ENCODE data around the gene GPR3.

Gene GPR3

DNA sequence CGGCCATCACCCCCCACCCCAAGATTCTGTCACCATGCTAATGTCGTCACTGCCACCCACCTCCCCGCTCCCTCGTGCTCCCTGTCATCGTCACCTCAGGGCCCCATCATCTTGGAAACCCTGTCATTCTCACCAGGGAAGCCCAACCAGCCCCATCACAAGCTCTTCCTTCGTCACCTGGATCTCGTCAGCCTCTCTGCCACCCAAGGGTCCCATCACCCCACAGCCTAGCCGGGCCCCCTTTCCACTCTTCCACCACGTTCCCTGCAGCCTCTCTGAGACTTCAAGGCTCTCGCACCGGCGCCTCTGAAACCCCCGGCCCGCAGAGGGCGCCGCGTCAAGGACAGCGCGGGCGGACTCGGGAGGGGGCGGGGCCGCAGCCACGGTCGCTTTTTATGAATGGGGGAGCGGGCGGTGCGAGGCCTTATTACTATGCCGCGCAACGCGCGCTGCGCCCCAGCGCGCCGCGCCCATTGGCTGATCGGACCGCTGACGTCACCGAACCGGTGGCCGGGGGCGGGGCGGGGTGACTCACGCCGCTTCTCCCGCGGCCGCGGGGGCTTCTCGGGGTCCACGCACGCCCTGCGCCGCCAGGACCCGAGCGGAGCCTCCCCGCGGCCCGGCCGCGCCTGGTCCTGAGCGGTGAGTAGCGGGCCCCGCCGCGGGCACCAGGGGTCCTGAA, at the start of gene GPR3:
GPR3 (plus strand) TSS at position 527 of the 682 bp plus-strand sequence. CDS start 1,177 bp downstream, outside the sequence.
- DNase-seq: peak; percentile 94

DNA sequence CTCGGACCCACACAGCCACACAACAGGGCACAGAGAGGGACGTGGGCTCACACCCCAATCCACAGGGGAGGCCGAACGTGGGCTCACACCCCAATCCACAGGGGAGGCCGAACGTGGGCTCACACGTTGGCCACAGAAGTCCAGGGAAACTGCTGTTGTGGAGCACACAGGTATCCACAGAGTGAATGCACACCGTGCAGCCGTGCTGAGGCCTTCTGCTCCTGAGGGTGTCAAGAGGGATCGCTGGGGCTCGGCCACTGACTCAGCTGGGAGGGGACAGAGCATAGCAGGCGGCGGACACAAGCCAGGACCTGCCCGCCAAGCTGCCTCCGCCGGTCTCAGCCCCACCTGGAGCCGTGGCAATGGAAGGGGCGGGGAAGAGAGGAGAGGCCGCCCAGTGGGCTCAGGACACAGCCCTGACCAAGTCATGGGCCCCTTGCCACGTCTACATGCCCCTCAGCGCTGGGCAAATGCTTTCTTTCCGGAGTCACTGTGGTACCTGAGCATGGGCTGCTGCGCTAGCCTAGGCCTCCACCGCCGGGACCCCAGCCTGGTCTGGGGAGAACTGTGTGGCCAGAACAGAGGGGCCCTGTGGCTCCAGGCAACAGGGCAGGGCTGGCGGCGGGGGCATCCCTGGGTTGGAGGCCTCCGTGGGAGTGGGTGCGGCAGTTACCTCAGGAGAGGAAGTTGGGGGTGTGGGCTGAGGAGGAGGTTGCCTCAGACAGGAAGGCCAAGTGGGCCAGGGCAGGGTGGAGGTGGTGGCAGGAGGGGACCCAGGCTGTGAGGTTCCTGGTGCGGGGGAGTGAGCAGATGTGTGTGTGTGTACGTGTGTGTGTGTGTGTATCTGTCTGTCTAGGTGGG, 49.4 kb upstream of the GPR3 start:
- DNase-seq: no peak

DNA sequence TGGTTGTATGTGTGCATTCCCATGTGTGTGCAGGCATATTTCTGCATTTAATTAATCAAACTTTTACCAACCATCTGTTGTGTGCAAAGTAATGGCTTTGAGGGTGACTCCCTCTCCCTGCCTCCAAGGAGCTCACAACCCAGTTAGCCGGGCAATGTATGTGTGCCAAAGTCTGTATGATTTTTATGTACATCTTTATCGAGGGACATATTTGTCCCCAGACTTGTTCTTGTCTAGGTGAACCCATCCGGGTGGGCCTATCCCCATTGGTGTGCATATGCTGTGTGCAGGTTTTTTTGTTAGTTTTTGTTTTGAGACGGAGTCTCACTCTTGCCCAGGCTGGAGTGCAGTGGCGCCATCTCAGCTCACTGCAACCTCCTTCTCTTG, 48.8 kb upstream of the GPR3 start:
- no peak for DNase-seq

- DNase-seq: no peak
These were observed 47.1 kb upstream of the GPR3 start for GRCh38 chr1:27345272-27345671.

GRCh38 chr1:27346357-27346756, 46.1 kb upstream of the GPR3 start:
- DNase-seq: no peak

DNA sequence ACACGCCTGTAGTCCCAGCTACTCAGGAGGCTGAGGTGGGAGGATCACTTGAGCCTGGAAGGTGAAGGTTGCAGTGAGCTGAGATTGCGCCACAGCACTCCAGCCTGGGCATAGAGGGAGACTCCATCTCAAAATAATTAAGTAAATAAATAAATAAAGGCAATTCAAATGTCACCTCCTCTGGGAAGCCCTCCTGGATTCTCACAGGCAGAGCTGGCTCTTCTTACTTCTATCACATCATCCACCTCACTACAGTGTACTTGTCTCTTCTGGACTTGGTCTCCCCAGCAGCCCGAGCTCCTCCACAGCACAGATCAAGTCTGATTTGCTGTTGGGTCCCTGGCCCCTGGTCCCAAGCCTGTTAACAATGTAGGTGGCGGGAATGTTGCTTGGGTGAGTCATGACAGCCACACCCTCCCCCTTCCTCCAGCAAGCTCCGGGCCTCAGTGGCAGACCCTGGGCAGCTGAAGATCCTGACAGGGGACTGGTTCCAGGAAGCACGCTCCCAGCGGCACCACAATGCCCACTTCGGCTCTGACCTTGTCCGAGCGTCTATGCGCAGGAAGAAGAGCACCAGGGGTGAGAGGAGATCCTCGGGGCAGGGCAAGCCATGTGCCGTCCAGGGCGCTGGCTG, 45.3 kb upstream of the GPR3 start:
- DNase-seq: peak; percentile 29

DNA sequence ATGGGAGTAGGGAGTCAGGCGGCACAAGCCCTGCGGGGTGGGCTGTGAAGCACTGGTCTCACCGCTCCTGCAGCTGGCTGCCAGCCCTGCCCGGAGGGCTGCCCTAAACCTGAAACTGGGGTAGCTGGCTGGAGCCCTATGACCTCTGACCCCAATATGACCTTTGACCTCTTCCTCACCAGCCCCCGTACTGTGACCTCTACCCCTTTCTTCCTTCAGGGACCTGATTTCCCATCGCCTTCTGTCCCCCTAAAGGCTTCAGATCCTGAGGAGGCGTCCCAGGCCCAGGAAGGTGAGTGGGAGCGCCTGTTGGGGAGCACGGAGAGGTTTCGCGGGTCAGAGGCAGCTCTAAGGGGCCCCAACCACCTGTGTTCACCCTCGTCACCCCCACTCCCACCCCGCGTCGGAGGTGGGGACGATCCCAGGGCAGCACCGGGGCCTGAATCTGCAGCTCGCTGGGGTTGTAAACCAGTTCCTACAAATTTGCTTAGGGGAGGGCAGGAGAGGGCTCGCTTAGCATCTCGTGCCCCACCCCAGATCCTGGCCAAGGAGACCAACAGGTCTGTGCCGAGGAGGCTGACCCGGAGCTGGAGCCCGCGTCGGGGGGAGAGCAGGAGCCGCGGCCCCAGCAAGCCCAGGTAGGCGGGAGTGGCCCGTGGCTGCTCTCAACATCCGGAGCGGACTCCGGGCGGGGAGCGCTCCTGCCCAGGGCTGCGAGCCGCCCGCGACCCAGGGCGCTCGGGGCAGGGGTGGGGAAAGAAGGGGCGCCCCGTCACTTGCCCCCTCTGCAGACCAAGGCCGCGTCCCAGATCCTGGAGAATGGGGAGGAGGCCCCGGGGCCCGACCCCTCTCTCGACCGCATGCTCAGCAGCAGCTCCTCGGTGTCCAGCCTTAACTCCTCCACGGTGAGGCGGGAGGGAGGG, 43.3 kb upstream of the GPR3 start:
- peak; percentile 22 for DNase-seq

DNA sequence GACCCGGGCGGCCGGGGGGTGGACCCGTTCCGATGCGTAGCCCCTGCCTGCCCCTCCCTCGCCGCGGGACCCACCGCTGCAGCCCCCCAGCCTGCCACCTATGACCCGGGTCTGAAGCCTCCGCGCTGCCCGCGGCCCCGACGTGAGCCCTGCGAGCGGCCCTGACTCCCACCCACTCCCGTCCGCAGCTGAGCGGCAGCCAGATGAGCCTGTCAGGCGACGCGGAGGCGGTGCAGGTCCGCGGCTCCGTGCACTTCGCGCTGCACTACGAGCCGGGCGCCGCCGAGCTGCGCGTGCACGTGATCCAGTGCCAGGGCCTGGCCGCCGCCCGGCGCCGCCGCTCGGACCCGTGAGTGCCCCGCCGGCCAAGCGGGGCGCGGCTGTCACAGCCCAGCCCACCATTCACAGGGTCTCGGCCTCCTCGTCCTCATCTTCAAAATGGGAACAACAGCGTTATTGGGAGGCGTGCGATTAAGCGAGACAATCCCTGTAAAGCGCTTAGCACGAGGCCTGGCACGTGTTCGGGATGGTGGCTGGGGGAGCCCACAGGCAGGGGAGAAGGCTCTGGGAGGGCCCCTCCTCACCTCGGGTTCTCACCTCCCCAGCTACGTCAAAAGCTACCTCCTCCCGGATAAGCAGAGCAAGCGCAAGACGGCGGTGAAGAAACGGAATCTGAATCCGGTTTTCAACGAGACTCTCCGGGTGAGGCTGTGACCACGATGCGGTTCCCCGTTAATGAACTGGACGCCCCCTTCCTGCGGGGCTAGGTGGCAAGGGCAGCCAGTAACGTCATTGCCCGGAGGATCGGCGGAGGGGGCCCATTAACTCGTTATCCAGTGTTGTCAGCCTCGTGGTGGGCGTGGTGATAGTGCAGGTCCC, 42.4 kb upstream of the GPR3 start:
- DNase-seq: peak; percentile 64

DNA sequence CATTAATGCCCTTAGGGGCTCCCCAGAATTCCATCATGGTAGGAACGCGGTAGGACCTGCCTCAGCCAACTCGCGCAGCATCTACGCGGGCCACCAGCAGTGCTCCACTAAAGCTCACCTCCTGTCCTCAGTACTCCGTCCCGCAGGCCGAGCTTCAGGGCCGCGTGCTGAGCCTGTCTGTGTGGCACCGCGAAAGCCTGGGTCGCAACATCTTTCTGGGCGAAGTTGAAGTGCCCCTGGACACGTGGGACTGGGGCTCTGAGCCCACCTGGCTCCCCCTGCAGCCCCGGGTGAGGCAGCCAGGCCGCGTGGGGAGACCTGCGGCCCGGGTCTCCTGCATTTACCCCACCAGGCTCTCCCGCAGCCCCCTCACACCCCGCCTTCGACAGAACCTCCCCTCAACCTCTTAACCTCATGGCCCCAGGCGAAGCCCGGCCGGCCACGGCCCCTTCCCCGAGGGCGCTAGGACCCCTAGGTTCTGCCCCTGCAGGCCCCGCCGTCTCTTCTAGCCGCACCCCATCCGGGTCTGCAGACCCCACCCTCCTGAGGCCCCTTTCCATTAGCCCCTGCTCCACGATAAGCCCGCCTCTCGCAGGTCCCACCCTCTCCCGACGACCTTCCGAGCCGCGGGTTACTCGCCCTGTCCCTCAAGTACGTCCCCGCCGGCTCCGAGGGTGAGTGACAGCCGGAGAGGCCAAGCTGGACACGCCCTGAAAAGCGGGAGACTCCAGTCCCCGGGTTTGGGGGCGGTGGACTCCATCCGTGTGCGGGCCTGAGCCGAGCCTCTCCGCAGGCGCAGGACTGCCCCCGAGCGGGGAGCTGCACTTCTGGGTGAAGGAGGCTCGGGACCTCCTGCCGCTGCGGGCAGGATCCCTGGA, 41.5 kb upstream of the GPR3 start:
- peak; percentile 36 for DNase-seq

- DNase-seq: no peak
These were observed 40.8 kb upstream of the GPR3 start for GRCh38 chr1:27351541-27352107.

DNA sequence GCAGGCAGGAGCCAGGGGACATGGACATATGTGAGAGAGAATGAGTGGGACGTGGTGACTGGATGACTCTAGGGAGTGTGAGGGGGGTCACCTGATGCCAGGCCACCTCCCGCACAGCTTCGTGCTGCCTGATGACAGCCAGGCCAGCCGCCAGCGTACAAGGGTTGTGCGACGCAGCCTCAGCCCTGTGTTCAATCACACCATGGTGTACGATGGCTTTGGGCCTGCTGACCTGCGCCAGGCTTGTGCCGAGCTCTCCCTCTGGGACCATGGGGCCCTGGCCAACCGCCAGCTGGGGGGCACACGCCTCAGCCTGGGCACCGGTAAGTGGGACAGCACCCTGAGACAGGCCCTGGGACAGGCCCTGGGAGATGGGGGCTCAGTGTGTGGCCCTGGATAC, 39.3 kb upstream of the GPR3 start:
- no peak for DNase-seq

GRCh38 chr1:27353629-27354028, 38.8 kb upstream of the GPR3 start:
- DNase-seq: no peak

- DNase-seq: no peak
These were observed 36.7 kb upstream of the GPR3 start for GRCh38 chr1:27355683-27356082.

DNA sequence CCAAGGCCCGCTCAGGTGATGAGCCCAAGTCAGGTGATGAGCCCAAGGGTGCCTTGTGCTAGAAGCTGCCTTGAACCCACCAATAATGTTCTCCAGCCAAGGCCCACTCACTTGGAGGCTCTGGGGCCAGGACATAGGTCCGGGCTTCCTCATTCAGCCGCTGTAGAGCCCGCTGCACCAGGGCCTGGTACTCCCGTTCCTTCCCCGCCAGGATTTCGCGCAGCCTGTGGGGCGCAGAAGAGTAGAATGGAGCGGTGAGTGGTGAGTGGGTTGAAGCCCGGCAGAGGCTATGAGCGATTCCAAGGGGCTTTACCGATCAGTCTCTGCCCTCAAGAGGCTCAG, 36.2 kb upstream of the GPR3 start:
- DNase-seq: no peak

DNA sequence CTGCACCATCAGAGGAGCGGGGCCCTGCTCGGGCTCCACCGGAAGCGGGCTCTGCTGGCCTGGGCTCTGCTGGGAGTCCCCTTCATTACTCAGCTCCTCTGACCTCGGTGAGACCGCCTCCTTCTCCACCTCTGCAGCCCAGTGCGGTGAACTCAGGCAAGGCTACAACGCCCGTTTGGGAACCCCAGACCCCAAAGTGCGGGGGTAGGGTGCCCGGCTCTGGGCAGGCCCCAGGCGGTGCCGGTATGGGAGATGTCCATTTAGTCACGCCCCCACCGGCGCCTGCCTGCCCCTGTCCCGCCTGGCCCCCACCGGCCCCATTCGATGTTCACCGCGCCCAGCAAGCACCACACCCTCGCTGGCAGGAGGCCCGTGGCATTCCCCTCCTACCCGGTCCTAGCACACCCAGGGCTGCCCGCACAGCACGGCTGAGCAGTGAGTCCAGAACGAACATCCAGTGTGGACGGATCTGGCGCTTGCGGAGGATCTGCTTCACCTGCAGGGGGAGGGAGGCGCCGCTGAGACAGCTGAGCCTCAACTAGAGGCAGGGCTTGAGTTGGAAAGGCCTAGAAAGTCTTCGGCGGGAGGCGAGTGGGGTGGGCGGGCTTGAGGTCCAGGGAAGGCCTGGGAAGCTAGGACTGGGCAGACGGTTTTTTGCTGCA, 35.7 kb upstream of the GPR3 start:
- no peak for DNase-seq

- DNase-seq: peak; percentile 53
These were observed 35.0 kb upstream of the GPR3 start for GRCh38 chr1:27357281-27358037.

GRCh38 chr1:27358038-27358927, 34.1 kb upstream of the GPR3 start:
- DNase-seq: no peak

GRCh38 chr1:27358928-27359313, 33.5 kb upstream of the GPR3 start:
- no peak for DNase-seq
